ENCODE data around the gene PDE4D. TPM values are rescaled to one million over a fixed set of nuclear protein-coding genes. Genes with fewer than 3 reads are reported as not detected.

The PDE4D gene
- total and polyA plus RNA-seq, 2 donors (not counting 1 experiment from before 2014, with no cell fraction given): 14.9 to 171 TPM

DNA sequence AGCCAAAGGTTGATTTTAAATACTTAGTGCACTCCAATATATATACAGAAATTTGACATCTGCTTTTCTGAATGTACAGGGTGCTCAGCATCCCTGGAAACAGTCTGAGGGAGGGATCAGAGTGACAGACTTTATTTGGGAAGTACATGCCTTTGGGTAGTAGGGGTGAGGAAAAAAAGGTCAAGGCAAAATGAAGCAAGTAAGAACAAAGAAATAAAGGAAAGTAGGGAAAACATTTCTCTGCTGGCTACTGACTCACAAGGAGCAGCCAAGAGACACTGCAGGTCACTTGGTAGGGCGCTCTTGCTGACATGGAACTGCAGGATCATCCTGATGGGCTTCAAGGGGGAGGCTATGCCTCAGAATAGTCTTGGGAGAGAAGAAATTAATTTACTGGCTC, 929.7 kb downstream of the PDE4D start:
- peaks cover 3% of the 10 kb centered on the region for H3K27me3 Mint-ChIP-seq
- ChIA-PET POLR2A (no interaction called here), CTCF (no interaction called here)
- Histone ChIP-seq H3K9me3 (ENCODE audit: control extremely low read depth in 1 of 3, control insufficient read depth in 2 of 3, insufficient read depth in 1 of 3, low read length in 2 of 3) (no peaks in the 10 kb centered on the region), H3K4me3 (ENCODE audit: control extremely low read depth in 1 of 5, extremely low read depth in 1 of 5, insufficient read depth in 1 of 5, low read depth in 2 of 5, low read length in 4 of 5) (no peak overlapping the region), H3K4me2 (replicated peaks; ENCODE audit: low read depth, low read length, poor library complexity, severe bottlenecking) (no peak overlapping the region), H3K27ac (ENCODE audit: low read length in 2 of 2) (no peak overlapping the region), H3K79me2 (ENCODE audit: control insufficient read depth, insufficient read depth, low read length) (no peaks in the 10 kb centered on the region), H3K9ac (ENCODE audit: low read length) (no peak overlapping the region), H4K20me1 (ENCODE audit: control insufficient read depth, insufficient read depth, low read length, poor library complexity, severe bottlenecking) (no peaks in the 10 kb centered on the region), H3K36me3 (replicated peaks in 1 of 2; ENCODE audit: control extremely low read depth in 1 of 2, control insufficient read depth in 1 of 2, extremely low read depth in 1 of 2, insufficient read depth in 2 of 2, low read length in 1 of 2) (no peaks in the 10 kb centered on the region), H3K4me1 (ENCODE audit: control insufficient read depth in 2 of 2, insufficient read depth in 2 of 2, low read length in 2 of 2) (no peaks in the 10 kb centered on the region), H3K27me3 (replicated peaks in 1 of 4; ENCODE audit: control extremely low read depth in 1 of 4, control insufficient read depth in 3 of 4, insufficient read depth in 4 of 4, low read length in 3 of 4) (no peaks in the 10 kb centered on the region), H2AFZ (ENCODE audit: insufficient read depth, low read depth, low read length, poor library complexity, severe bottlenecking) (no peak overlapping the region)
- DNase-seq (no peak), ATAC-seq (ENCODE audit: low read depth) (no peak)
- H3K9me3 Mint-ChIP-seq (ENCODE audit: insufficient read depth): no peaks in the 10 kb centered on the region
- no peak for TF ChIP-seq EZH2 (IDR thresholded peaks at IDR 0.05; ENCODE audit: borderline replicate concordance, insufficient read depth, low read depth, low read length, poor library complexity, severe bottlenecking)
- TF ChIP-seq, protein P1, sequence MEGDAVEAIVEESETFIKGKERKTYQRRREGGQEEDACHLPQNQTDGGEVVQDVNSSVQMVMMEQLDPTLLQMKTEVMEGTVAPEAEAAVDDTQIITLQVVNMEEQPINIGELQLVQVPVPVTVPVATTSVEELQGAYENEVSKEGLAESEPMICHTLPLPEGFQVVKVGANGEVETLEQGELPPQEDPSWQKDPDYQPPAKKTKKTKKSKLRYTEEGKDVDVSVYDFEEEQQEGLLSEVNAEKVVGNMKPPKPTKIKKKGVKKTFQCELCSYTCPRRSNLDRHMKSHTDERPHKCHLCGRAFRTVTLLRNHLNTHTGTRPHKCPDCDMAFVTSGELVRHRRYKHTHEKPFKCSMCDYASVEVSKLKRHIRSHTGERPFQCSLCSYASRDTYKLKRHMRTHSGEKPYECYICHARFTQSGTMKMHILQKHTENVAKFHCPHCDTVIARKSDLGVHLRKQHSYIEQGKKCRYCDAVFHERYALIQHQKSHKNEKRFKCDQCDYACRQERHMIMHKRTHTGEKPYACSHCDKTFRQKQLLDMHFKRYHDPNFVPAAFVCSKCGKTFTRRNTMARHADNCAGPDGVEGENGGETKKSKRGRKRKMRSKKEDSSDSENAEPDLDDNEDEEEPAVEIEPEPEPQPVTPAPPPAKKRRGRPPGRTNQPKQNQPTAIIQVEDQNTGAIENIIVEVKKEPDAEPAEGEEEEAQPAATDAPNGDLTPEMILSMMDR (IDR thresholded peaks at IDR 0.05): no peak
- WGBS (ENCODE audit: insufficient coverage): 100% methylated on average over 1 of the region's 1 CpG
- no peak overlapping the region for H3K27ac Mint-ChIP-seq
- H3K4me1 Mint-ChIP-seq: peaks cover 10% of the 10 kb centered on the region
- intact Hi-C loops (cut with micrococcal nuclease): no loop called here
- no peak overlapping the region for H3K4me3 Mint-ChIP-seq

DNA sequence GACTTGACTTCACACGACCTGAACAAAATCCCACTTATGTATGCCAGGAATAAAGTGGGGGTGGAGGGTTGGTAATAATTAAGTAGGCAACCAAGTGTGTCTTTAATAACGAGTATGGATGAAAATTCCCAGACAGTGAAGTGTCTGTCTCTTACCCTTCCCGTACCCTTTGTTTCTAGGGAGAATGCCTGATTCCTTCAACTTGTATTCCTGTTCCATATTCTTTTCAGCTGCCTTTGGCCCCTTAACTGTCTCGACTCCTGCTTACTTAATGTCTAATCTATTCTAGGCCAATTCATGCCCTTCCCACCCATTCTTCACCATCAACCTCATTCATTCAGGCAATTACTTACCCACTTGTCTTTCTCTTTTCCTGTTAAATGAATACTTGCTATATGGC, 930.2 kb downstream of the PDE4D start:
- no peaks in the 10 kb centered on the region for H4K20me1 ChIP-seq (ENCODE audit: control insufficient read depth, insufficient read depth, low read length, poor library complexity, severe bottlenecking)
- TF ChIP-seq EZH2 (IDR thresholded peaks at IDR 0.05; ENCODE audit: borderline replicate concordance, insufficient read depth, low read depth, low read length, poor library complexity, severe bottlenecking): no peak
- TF ChIP-seq, protein P1 (IDR thresholded peaks at IDR 0.05): no peak
- H2AFZ ChIP-seq (ENCODE audit: insufficient read depth, low read depth, low read length, poor library complexity, severe bottlenecking): no peak overlapping the region
- H3K36me3 ChIP-seq (replicated peaks in 1 of 2; ENCODE audit: control extremely low read depth in 1 of 2, control insufficient read depth in 1 of 2, extremely low read depth in 1 of 2, insufficient read depth in 2 of 2, low read length in 1 of 2): no peaks in the 10 kb centered on the region
- H3K27me3 ChIP-seq (replicated peaks in 1 of 4; ENCODE audit: control extremely low read depth in 1 of 4, control insufficient read depth in 3 of 4, insufficient read depth in 4 of 4, low read length in 3 of 4): no peaks in the 10 kb centered on the region
- no peaks in the 10 kb centered on the region for H3K79me2 ChIP-seq (ENCODE audit: control insufficient read depth, insufficient read depth, low read length)
- peaks cover 0 to 1% (median 0%) of the 10 kb centered on the region in 3 donors for H3K9me3 ChIP-seq (ENCODE audit: control extremely low read depth in 1 of 3, control insufficient read depth in 2 of 3, insufficient read depth in 1 of 3, low read length in 2 of 3)
- H3K9ac ChIP-seq (ENCODE audit: low read length): no peak overlapping the region
- no peak overlapping the region for H3K4me3 Mint-ChIP-seq
- H3K27ac ChIP-seq (ENCODE audit: low read length in 2 of 2): no peak overlapping the region
- 79% methylated on average over 3 of the region's 4 CpGs for WGBS (ENCODE audit: insufficient coverage)
- ATAC-seq (ENCODE audit: low read depth) (no peak), DNase-seq (no peak)
- H3K4me1 Mint-ChIP-seq: peaks cover 10% of the 10 kb centered on the region
- no peak overlapping the region for H3K4me3 ChIP-seq (ENCODE audit: control extremely low read depth in 1 of 5, extremely low read depth in 1 of 5, insufficient read depth in 1 of 5, low read depth in 2 of 5, low read length in 4 of 5)
- no peaks in the 10 kb centered on the region for H3K9me3 Mint-ChIP-seq (ENCODE audit: insufficient read depth)
- POLR2A ChIA-PET: no interaction called here
- H3K27ac Mint-ChIP-seq: no peak overlapping the region
- no peaks in the 10 kb centered on the region for H3K4me1 ChIP-seq (ENCODE audit: control insufficient read depth in 2 of 2, insufficient read depth in 2 of 2, low read length in 2 of 2)
- CTCF ChIA-PET: no interaction called here
- no peak overlapping the region for H3K4me2 ChIP-seq (replicated peaks; ENCODE audit: low read depth, low read length, poor library complexity, severe bottlenecking)
- peaks cover 3% of the 10 kb centered on the region for H3K27me3 Mint-ChIP-seq
- intact Hi-C loops (cut with micrococcal nuclease): no loop called here
